ENCODE measurements around the gene CDC42BPA.
"Not testable (repeated sequence)": the region's sequence is repeated elsewhere in the genome, so short reads cannot be mapped to it uniquely, and the experiment has no call there.

Gene CDC42BPA

GRCh38 chr1:227010645-227011044 is 307.6 kb downstream of the CDC42BPA start:
- no peaks in the 10 kb centered on the region for H3K9me3 Mint-ChIP-seq
- no peak overlapping the region for H3K27ac Mint-ChIP-seq
- no peak overlapping the region for H3K4me3 Mint-ChIP-seq
- DNase-seq (no peak), ATAC-seq (no peak)
- no peaks in the 10 kb centered on the region for H3K4me1 Mint-ChIP-seq
- H3K27me3 Mint-ChIP-seq = no peaks in the 10 kb centered on the region

- Mint-ChIP-seq H3K4me1 (no peaks in the 10 kb centered on the region), H3K9me3 (no peaks in the 10 kb centered on the region), H3K27me3 (no peaks in the 10 kb centered on the region), H3K27ac (no peak overlapping the region), H3K4me3 (no peak overlapping the region)
- ATAC-seq (no peak), DNase-seq (no peak)
These were observed 308.4 kb downstream of the CDC42BPA start for GRCh38 chr1:227009937-227010336.

- ATAC-seq (no peak), DNase-seq (no peak)
- H3K9me3 Mint-ChIP-seq = no peaks in the 10 kb centered on the region
- no peaks in the 10 kb centered on the region for H3K27me3 Mint-ChIP-seq
- H3K27ac Mint-ChIP-seq = no peak overlapping the region
- no peaks in the 10 kb centered on the region for H3K4me1 Mint-ChIP-seq
- H3K4me3 Mint-ChIP-seq = no peak overlapping the region
These were observed 312.0 kb downstream of the CDC42BPA start for GRCh38 chr1:227006226-227006796.

GRCh38 chr1:227004796-227005195 is 313.5 kb downstream of the CDC42BPA start:
- ATAC-seq = no peak
- H3K27ac Mint-ChIP-seq = no peak overlapping the region

GRCh38 chr1:227003165-227003564 is 315.1 kb downstream of the CDC42BPA start:
- H3K27ac Mint-ChIP-seq = no peak overlapping the region
- no peak for DNase-seq
- no peaks in the 10 kb centered on the region for H3K27me3 Mint-ChIP-seq
- H3K4me1 Mint-ChIP-seq = no peaks in the 10 kb centered on the region
- no peak for ATAC-seq
- H3K4me3 Mint-ChIP-seq = no peak overlapping the region
- H3K9me3 Mint-ChIP-seq = no peaks in the 10 kb centered on the region

More at GRCh38 chr1:227004796-227005195, 313.5 kb downstream of the CDC42BPA start:
- no peak overlapping the region for H3K4me3 Mint-ChIP-seq
- H3K27me3 Mint-ChIP-seq = no peaks in the 10 kb centered on the region
- H3K4me1 Mint-ChIP-seq = no peaks in the 10 kb centered on the region
- no peak for DNase-seq
- H3K9me3 Mint-ChIP-seq = no peaks in the 10 kb centered on the region

- H3K4me3 Mint-ChIP-seq = no peak overlapping the region
- ATAC-seq (no peak), DNase-seq (no peak)
- peaks cover 1% of the 10 kb centered on the region for H3K27me3 Mint-ChIP-seq
- peaks cover 0 to under 1% of the 10 kb centered on the region in 2 donors for H3K9me3 Mint-ChIP-seq
- H3K4me1 Mint-ChIP-seq = no peaks in the 10 kb centered on the region
- no peak overlapping the region for H3K27ac Mint-ChIP-seq
These were observed 315.7 kb downstream of the CDC42BPA start for GRCh38 chr1:227002531-227003049.

- DNase-seq, H3K9me3 Mint-ChIP-seq, H3K27ac Mint-ChIP-seq, H3K4me3 Mint-ChIP-seq, H3K4me1 Mint-ChIP-seq, ATAC-seq, H3K27me3 Mint-ChIP-seq: not testable (repeated sequence)
These were observed 318.7 kb downstream of the CDC42BPA start for GRCh38 chr1:226999579-226999978.

GRCh38 chr1:226995365-226996332 is 322.6 kb downstream of the CDC42BPA start:
- no peak for ATAC-seq
- Mint-ChIP-seq H3K9me3 (peaks cover 0 to 5% of the 10 kb centered on the region in 2 donors), H3K4me1 (peaks cover 1% of the 10 kb centered on the region), H3K27ac (no peak overlapping the region), H3K4me3 (no peak overlapping the region), H3K27me3 (peaks cover 7% of the 10 kb centered on the region)
- no peak for DNase-seq

- Mint-ChIP-seq H3K4me3 (no peak overlapping the region), H3K9me3 (peaks cover 0 to 5% of the 10 kb centered on the region in 2 donors), H3K27me3 (peaks cover 7% of the 10 kb centered on the region), H3K4me1 (peaks cover 10% of the 10 kb centered on the region), H3K27ac (no peak overlapping the region)
- DNase-seq (no peak), ATAC-seq (no peak)
These were observed 323.5 kb downstream of the CDC42BPA start for GRCh38 chr1:226994586-226995364.

GRCh38 chr1:226993814-226994585 is 324.3 kb downstream of the CDC42BPA start:
- H3K27me3 Mint-ChIP-seq = peaks cover 7% of the 10 kb centered on the region
- no peak for DNase-seq
- H3K27ac Mint-ChIP-seq = no peak overlapping the region
- ATAC-seq = no peak
- peaks cover 18% of the 10 kb centered on the region for H3K4me1 Mint-ChIP-seq
- peaks cover 0 to 5% of the 10 kb centered on the region in 2 donors for H3K9me3 Mint-ChIP-seq
- H3K4me3 Mint-ChIP-seq = no peak overlapping the region

GRCh38 chr1:226991920-226992319 is 326.4 kb downstream of the CDC42BPA start:
- no peak overlapping the region for H3K4me3 Mint-ChIP-seq
- no peaks in the 10 kb centered on the region for H3K27me3 Mint-ChIP-seq
- peak overlapping the region in 1 of 2 donors; percentile 35 for H3K27ac Mint-ChIP-seq
- peaks cover 23% of the 10 kb centered on the region for H3K4me1 Mint-ChIP-seq
- ATAC-seq (no peak), DNase-seq (no peak)
- no peaks in the 10 kb centered on the region for H3K9me3 Mint-ChIP-seq

GRCh38 chr1:226990133-226990716 is 328.1 kb downstream of the CDC42BPA start:
- ATAC-seq (peak; percentile 96), DNase-seq (peak; percentile 44 to 78)
- Mint-ChIP-seq H3K4me3 (peak overlapping the region; percentile 22 to 67), H3K4me1 (peaks cover 23% of the 10 kb centered on the region), H3K27me3 (no peaks in the 10 kb centered on the region), H3K27ac (peak overlapping the region; percentile 89 to 96), H3K9me3 (no peaks in the 10 kb centered on the region)

- ATAC-seq = no peak
- Mint-ChIP-seq H3K9me3 (no peaks in the 10 kb centered on the region), H3K4me3 (peak overlapping the region; percentile 27 to 67), H3K27ac (peak overlapping the region; percentile 89 to 96), H3K27me3 (no peaks in the 10 kb centered on the region), H3K4me1 (peaks cover 23% of the 10 kb centered on the region)
- no peak for DNase-seq
These were observed 329.0 kb downstream of the CDC42BPA start for GRCh38 chr1:226989085-226989920.

- H3K27me3 Mint-ChIP-seq = no peaks in the 10 kb centered on the region
- no peak overlapping the region for H3K27ac Mint-ChIP-seq
These were observed 330.0 kb downstream of the CDC42BPA start for GRCh38 chr1:226988334-226988666.

More at GRCh38 chr1:226988334-226988666, 330.0 kb downstream of the CDC42BPA start:
- no peak for ATAC-seq
- peaks cover 23% of the 10 kb centered on the region for H3K4me1 Mint-ChIP-seq
- no peaks in the 10 kb centered on the region for H3K9me3 Mint-ChIP-seq
- no peak overlapping the region for H3K4me3 Mint-ChIP-seq
- DNase-seq = no peak

Measured in stimulated activated naive CD8-positive, alpha-beta T cell treated with anti-CD3 and anti-CD28 coated beads, Interleukin-15, amount 100 ng/mL, for 72 hours (primary cell).